Spleen (tissue), 11 donors: ENCODE results near the gene PEAK1. TPM values are rescaled to one million over a fixed set of nuclear protein-coding genes. Genes with fewer than 3 reads are reported as not detected.

Experiments used
- DNase-seq: peaks from one replicate; pipeline ENCODE4 v3.0.0-alpha.2; 2020
- H3K27ac ChIP-seq, 8 donors: fragments of 200-600 bp; sonication (generic) in 7 of 8; 1 replicate in 4 of 8; 2 replicates in 4 of 8; pipeline versions ENCODE4 v1.5.0 to v1.8.0; 2016 to 2021; ENCODE audit warnings: inconsistent platforms in 4 of 8, mild to moderate bottlenecking in 4 of 8, moderate library complexity in 1 of 8
- H3K27me3 ChIP-seq, 7 donors: fragments of 200-600 bp; sonication (generic) in 6 of 7; replicated peaks in 1 of 7; 1 replicate in 4 of 7; 2 replicates in 3 of 7; pipeline versions ENCODE4 v1.5.0 to v1.8.0; 2016 to 2021; ENCODE audit warnings: inconsistent platforms in 3 of 7, mild to moderate bottlenecking in 1 of 7
- H3K36me3 ChIP-seq, 6 donors: fragments of 200-600 bp; sonication (generic) in 5 of 6; 1 replicate in 4 of 6; 2 replicates in 2 of 6; pipeline versions ENCODE4 v1.5.0 to v1.8.0; 2016 to 2021; ENCODE audit warnings: inconsistent platforms in 2 of 6
- H3K4me1 ChIP-seq, 6 donors: fragments of 200-600 bp; sonication (generic) in 5 of 6; 1 replicate in 3 of 6; 2 replicates in 3 of 6; pipeline versions ENCODE4 v1.5.0 to v1.8.0; 2016 to 2021; ENCODE audit warnings: inconsistent platforms in 3 of 6
- H3K4me3 ChIP-seq, 8 donors: fragments of 200-600 bp; sonication (generic) in 7 of 8; 1 replicate in 4 of 8; 2 replicates in 4 of 8; pipeline versions ENCODE4 v1.5.0 to v1.8.0; 2016 to 2021; ENCODE audit warnings: inconsistent platforms in 4 of 8, mild to moderate bottlenecking in 4 of 8, moderate library complexity in 2 of 8
- H3K9me3 ChIP-seq, 8 donors: fragments of 200-600 bp; sonication (generic) in 7 of 8; 1 replicate in 4 of 8; 2 replicates in 4 of 8; pipeline versions ENCODE4 v1.5.0 to v1.8.0; 2016 to 2021; ENCODE audit warnings: inconsistent platforms in 4 of 8
- CTCF ChIP-seq, 11 experiments: fragments of 200-600 bp in 7 of 11; fragments of 450-650 bp in 4 of 11; sonication (generic) in 4 of 11; IDR thresholded peaks in 8 of 11; conservative IDR thresholded peaks in 3 of 11; 1 replicate in 7 of 11; 2 replicates in 4 of 11; pipeline versions ENCODE4 v1.4.0 to v1.8.0; 2016 to 2021; ENCODE audit warnings: antibody characterized with exemption in 11 of 11, inconsistent platforms in 4 of 11, mild to moderate bottlenecking in 1 of 11
- POLR2A ChIP-seq, 3 donors: fragments of 450-650 bp; IDR thresholded peaks; one replicate each; pipeline ENCODE4 v1.5.1; 2017; ENCODE audit warnings: antibody characterized with exemption in 3 of 3, mild to moderate bottlenecking in 1 of 3
- POLR2AphosphoS5 ChIP-seq, 3 donors: sonication (generic); formaldehyde crosslinking; IDR thresholded peaks; one replicate each; pipeline ENCODE4 v1.5.1; 2017; ENCODE audit warnings: antibody characterized with exemption in 3 of 3
- WGBS, 5 donors: extraction: QIAGEN DNeasy Blood & Tissue Kit in 3 of 5; methylation state at CpG; one replicate each; pipeline versions ENCODE4 v1.1.5 to v1.1.7; 2013 to 2018; 5-methylcytosine and 5-hydroxymethylcytosine counted together
- intact Hi-C: fragments of 100-400 bp; cut with DNase I; formaldehyde crosslinking; loops from one replicate; pipeline ENCODE4 v1.15.0; 2023; ENCODE audit warnings: low total_unique reads
- polyA plus RNA-seq, 3 donors: library from polyadenylated mRNA; stranded (reverse); fragments of 200-250 nt; gene quantifications; one replicate each; pipeline ENCODE4 v1.2.1, GENCODE V29; 2013
- total RNA-seq, 7 donors: library from RNA; depleted of rRNA in 3 of 7; stranded (reverse); fragments of >200 nt in 3 of 7; fragmentation: NEBNext Ultra II Directional in 4 of 7; extraction: Animal tissue kit (Norgen Biotek cat#: 25700) in 4 of 7; gene quantifications; one replicate each; pipeline versions ENCODE4 v1.1.0 to v1.2.1, GENCODE V29; 2016 to 2021
- donor health status: healthy with polysubstance abuse.
- donor health status: DM: no; HTN: no; CAD: no; lungs with moderate emphysema.
- donor health status: DM: no; HTN: no; CAD: no.
- donor health status: Bipolar disorder and iron deficiency.
- donor health status: healthy.
- donor health status: DM: no; HTN: no; CAD: no.
- donor health status: DM: yes; HTN: yes; CAD: no.

PEAK1 gene
- total and polyA plus RNA-seq, 10 donors: 5.0 to 415 (median 175) TPM

- Histone ChIP-seq H3K27me3 (no peaks in the 10 kb centered on the region), H3K4me3 (no peak overlapping the region), H3K36me3 (peaks cover 0 to 41% (median 14%) of the 10 kb centered on the region in 6 donors), H3K27ac (peak overlapping the region in 7 of 8 donors; percentile 25 to 53 (median 43)), H3K4me1 (peaks cover 8 to 53% (median 38%) of the 10 kb centered on the region in 6 donors), H3K9me3 (no peaks in the 10 kb centered on the region)
- 62 to 78% (median 70%) methylated on average over 5 of the region's 5 CpGs for WGBS, 5 donors
- intact Hi-C loops: no loop called here
- no peak for TF ChIP-seq POLR2AphosphoS5 (IDR thresholded peaks at IDR 0.05)
- TF ChIP-seq POLR2A (IDR thresholded peaks at IDR 0.05): no peak
- TF ChIP-seq CTCF (IDR thresholded peaks at IDR 0.05 in 8 of 11, conservative IDR thresholded peaks at IDR 0.05 in 3 of 11): no peak
- DNase-seq: no peak
Measured at GRCh38 chr15:77457191-77457904, 37.4 kb upstream of the PEAK1 start.

GRCh38 chr15:77456746-77457145 is 36.8 kb upstream of the PEAK1 start:
- intact Hi-C loops: no loop called here
- H3K27ac ChIP-seq: peak overlapping the region in 7 of 8 donors; percentile 16 to 53 (median 43)
- no peaks in the 10 kb centered on the region for H3K9me3 ChIP-seq
- peaks cover 0 to 37% (median 14%) of the 10 kb centered on the region in 6 donors for H3K36me3 ChIP-seq
- TF ChIP-seq POLR2AphosphoS5 (IDR thresholded peaks at IDR 0.05): no peak
- no peak for TF ChIP-seq CTCF (IDR thresholded peaks at IDR 0.05 in 8 of 11, conservative IDR thresholded peaks at IDR 0.05 in 3 of 11)
- no peak for TF ChIP-seq POLR2A (IDR thresholded peaks at IDR 0.05)
- no peak overlapping the region for H3K4me3 ChIP-seq
- no peak for DNase-seq
- WGBS, 5 donors: 93 to 100% (median 97%) methylated on average over 1 of the region's 1 CpG
- H3K4me1 ChIP-seq: peaks cover 8 to 49% (median 38%) of the 10 kb centered on the region in 6 donors
- no peaks in the 10 kb centered on the region for H3K27me3 ChIP-seq

- peaks cover 0 to 35% (median 14%) of the 10 kb centered on the region in 6 donors for H3K36me3 ChIP-seq
- no peaks in the 10 kb centered on the region for H3K27me3 ChIP-seq
- H3K9me3 ChIP-seq: no peaks in the 10 kb centered on the region
- intact Hi-C loops: no loop called here
- WGBS, 5 donors: 50 to 72% (median 70%) methylated on average over 3 of the region's 3 CpGs
- DNase-seq: no peak
- no peak overlapping the region for H3K4me3 ChIP-seq
- peak overlapping the region in 6 of 8 donors; percentile 11 to 53 (median 41) for H3K27ac ChIP-seq
- peaks cover 8 to 46% (median 38%) of the 10 kb centered on the region in 6 donors for H3K4me1 ChIP-seq
- TF ChIP-seq POLR2AphosphoS5 (IDR thresholded peaks at IDR 0.05): no peak
- TF ChIP-seq POLR2A (IDR thresholded peaks at IDR 0.05): no peak
- TF ChIP-seq CTCF (IDR thresholded peaks at IDR 0.05 in 8 of 11, conservative IDR thresholded peaks at IDR 0.05 in 3 of 11): no peak
Measured at GRCh38 chr15:77455696-77456321, 35.9 kb upstream of the PEAK1 start.

GRCh38 chr15:77454951-77455350 is 35.0 kb upstream of the PEAK1 start:
- Histone ChIP-seq H3K4me3 (no peak overlapping the region), H3K27me3 (no peaks in the 10 kb centered on the region), H3K27ac (peak overlapping the region in 3 of 8 donors; percentile 39 to 53 (median 43)), H3K4me1 (peaks cover 8 to 46% (median 38%) of the 10 kb centered on the region in 6 donors), H3K36me3 (peaks cover 0 to 35% (median 14%) of the 10 kb centered on the region in 6 donors), H3K9me3 (no peaks in the 10 kb centered on the region)
- no peak for DNase-seq
- intact Hi-C loops: no loop called here
- TF ChIP-seq POLR2A (IDR thresholded peaks at IDR 0.05) (no peak), POLR2AphosphoS5 (IDR thresholded peaks at IDR 0.05) (no peak), CTCF (IDR thresholded peaks at IDR 0.05 in 8 of 11, conservative IDR thresholded peaks at IDR 0.05 in 3 of 11) (no peak)
